HEK293 (cell line): ENCODE measurements around the gene CD300LF.

Source experiments
- SALL2 ChIP-seq: fragments of 450-650 bp; formaldehyde crosslinking; IDR thresholded peaks from 2 replicates; pipeline ENCODE4 v1.5.0; 2017; ENCODE audit warnings: missing biosample characterization, mild to moderate bottlenecking, missing genetic modification characterization, borderline replicate concordance
- ZNF24 ChIP-seq: fragments of 450-650 bp; formaldehyde crosslinking; IDR thresholded peaks from 2 replicates; pipeline ENCODE4 v1.5.1; 2016; ENCODE audit warnings: missing biosample characterization, missing genetic modification characterization

DNA sequence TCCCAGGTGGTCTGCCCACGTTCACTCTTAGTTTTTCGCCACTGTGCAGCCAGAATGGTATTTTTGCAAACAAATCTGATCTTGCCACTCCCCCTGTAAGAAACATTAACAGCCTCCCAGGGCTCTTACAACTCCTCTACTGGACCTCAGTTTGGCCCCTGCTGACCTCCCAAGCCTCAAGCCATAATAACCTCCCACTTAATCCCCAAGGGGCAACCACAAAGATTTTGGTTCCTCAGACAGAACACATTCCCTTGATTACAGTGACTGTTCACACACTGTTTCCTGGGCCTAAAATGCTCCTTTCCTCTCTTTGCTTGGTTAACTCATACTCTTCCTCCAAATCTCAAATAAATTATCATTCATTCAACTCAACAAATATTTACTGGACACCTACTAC is 67.7 kb downstream of the CD300LF start:
- TF ChIP-seq ZNF24 (tag by site-specific recombination) (no peak), SALL2 (tag by site-specific recombination) (no peak)
